ENCODE measurements around the gene GPR83.

- TF ChIP-seq, protein P1, sequence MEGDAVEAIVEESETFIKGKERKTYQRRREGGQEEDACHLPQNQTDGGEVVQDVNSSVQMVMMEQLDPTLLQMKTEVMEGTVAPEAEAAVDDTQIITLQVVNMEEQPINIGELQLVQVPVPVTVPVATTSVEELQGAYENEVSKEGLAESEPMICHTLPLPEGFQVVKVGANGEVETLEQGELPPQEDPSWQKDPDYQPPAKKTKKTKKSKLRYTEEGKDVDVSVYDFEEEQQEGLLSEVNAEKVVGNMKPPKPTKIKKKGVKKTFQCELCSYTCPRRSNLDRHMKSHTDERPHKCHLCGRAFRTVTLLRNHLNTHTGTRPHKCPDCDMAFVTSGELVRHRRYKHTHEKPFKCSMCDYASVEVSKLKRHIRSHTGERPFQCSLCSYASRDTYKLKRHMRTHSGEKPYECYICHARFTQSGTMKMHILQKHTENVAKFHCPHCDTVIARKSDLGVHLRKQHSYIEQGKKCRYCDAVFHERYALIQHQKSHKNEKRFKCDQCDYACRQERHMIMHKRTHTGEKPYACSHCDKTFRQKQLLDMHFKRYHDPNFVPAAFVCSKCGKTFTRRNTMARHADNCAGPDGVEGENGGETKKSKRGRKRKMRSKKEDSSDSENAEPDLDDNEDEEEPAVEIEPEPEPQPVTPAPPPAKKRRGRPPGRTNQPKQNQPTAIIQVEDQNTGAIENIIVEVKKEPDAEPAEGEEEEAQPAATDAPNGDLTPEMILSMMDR (IDR thresholded peaks at IDR 0.05), result no peak
- TF ChIP-seq POLR2A (IDR thresholded peaks at IDR 0.05), result no peak
Observed at GRCh38 chr11:94433049-94433448, 31.8 kb upstream of the GPR83 start.

All from body of pancreas (tissue), 4 donors.